Activated T-helper 1 cell treated with anti-CD3 and anti-CD28 coated beads, Interleukin-2, amount 50 U/mL, for 16 hours (primary cell): ENCODE data around the gene SLC6A8.
"Not testable (repeated sequence)": the region's sequence is repeated elsewhere in the genome, so short reads cannot be mapped to it uniquely, and the experiment has no call there.

ENCODE experiments used
- DNase-seq, 2 donors: peaks; one replicate each; pipeline ENCODE4 v3.0.0-alpha.2; 2020; ENCODE audit warnings: low read depth in 1 of 2, low spot score in 1 of 2

SLC6A8 gene

DNA sequence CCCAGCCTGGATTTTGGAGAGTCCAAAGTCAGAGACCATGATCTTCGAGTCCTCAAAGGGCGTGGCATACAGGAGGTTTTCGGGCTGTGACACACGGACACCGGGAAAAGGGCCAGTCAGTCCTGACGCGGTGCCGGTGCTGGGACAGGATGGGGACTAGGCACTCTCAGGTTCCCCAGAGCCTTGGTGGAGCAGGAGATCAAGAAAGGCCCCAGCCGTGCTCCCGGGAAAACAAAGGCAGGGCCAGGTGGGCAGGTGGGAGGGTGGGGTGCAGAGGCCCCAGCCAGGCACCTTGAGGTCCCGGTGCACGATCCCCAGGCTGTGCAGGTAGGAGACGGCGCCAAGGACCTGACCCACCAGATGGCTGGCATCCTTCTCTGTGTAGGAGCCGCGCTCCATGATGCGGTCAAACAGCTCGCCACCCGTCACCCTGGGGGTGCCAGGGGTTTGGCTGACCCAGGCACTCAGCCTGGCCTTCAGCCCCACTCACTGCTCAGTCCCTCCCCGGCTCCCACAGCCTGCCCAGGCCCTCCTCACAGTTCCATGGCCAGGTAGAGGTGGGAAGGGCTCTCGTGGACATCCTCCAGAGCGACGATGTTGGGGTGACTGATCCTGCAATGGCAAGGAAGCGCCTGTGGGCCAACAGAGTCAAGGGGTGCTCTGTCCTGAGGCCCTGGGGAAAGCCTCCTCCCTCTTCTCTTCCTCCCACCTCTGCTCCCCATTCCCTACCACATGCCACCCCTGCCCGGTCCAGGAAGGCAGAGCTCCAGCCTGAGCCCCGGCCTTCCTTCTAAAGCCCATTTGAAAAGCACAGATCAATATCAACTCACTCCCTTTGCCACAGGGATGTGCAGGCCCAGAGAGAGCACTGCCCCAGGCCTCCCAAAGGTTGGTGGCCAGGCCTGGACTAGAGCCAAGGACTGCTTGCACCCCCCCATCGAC lies 15.9 kb upstream of the SLC6A8 start:
- DNase-seq, result no peak

DNA sequence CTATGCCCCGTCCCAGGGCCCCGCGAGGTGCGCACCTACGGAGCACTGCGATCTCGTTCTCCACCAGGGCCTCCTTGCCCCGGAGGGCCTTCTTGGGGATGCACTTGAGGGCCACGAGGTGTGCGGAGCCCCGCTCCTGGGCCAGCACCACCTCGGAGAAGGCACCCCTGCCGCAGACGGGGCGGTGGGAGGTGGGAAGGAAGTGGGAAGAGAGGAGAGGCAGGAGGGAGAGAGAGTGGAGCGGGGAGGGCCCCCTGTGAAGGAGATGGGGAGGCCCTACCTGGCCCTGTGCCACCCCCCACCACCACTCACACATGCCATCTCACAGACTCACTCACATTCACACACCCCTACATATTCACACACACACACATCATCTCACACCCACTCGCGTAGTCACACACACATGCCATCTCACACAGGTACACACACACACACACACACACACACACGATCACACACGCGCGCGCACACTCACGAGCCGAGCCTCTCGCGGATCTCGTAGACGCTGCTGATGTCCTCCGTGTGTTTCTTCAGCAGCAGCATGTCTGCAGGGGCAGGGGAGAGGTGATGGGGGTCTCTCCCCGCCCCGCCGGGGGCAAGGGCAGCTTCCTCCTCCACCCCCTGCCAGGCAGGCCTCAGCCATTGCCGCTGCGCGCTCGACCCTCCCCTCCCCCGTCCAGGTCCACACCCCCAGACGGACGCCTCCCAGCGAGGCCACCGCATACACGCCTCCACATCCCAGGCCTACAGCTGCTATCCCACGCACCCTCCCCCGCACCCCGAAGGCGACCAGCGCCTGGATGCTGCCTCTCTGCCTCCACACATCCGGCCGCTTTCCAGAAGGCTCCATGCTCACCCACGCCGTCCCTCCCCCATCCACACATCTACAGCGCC lies 14.9 kb upstream of the SLC6A8 start:
- DNase-seq, result no peak

DNA sequence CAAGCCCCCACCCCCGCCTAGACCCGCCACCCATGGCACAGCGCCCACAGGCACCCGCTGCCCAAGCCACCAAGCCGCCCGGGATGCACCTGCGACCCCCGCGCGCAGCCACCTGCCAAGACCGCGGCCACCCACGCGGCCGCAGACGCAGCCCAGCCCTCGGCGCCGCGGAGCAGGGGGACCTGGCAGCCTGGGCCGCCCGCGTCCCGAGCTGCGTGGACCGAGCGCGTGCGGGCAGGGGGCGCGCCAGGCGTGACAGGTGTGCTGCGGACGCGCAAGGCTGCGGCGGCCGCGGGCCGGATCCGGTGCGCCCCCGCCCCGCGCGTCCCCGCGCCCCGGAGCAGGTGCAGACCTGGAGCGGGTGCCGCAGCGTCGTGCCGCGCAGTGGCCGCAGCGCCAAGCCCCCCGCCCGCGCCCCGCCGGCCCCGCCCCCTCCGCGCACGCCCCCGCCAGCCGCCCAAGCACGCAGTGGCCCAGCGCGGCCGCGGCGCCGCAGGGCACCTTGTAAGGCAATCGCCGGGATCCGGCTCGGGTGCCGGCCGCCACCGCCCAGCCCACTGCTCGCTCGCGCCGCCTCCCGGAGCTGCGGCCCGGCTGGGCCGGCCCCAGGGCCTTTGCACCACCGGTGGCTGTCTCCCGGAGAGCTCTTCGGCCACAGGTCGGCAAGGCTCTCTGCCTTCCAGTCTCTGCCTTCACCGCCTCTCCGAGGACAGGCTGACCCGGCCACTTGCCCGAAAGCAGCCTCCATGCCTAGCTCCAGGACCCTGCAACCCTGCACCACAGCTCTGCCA lies 14.1 kb upstream of the SLC6A8 start, which contains the start of gene PNCK:
PNCK (minus strand) TSS at position 386 of the 791 bp plus-strand sequence. CDS start 737 bp downstream, outside the sequence.
- no peak for DNase-seq

DNA sequence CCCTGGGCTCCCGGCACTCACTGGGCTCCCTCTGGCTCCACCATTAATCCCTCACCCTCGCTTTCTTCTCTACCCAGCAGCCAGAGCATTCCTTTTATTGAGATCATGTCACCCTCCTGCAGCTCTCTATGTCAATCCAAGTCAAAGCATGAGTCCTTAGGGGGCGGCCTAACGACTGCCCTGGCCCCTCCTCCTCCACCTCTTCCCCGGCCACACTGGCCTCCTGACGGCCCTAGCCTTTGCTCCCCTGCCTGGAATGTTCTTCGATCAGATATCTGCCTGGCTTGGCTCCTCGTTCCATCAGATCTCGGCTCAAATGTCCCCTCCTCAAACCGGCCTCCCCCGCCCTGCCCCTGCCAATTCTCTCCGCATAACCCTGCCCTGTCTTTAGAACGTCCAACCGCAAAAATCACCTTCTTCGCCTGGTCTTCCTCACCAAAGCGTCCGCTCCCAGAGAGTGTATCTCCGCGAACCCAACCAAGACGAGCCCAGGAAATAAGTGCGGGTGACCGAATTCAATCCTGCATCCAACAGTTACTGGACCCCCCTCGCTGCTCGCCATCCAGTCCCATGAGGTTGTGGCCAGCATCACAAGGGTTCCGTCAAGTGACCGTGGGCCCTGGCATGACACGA lies 13.4 kb upstream of the SLC6A8 start:
- DNase-seq, result no peak

DNA sequence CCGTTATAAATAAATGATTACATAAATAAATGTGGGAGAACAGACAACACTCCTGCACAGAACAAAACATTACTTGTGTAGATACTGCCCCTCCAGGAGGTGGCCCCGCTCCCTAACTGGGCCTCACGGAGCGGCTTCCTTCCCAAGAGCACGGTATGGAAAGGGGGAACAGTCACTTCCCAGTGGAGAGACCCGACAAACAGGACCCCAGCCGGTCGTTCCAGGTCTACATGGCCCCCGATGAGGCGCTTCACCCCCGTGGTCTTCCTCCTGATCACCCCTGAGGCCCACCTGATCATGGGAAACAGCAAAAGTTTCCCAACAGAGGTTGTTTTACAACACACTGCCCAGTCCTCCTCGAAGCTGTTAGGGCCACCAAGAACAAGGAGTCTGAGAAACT lies 6.6 kb upstream of the SLC6A8 start:
- DNase-seq, result no peak

DNA sequence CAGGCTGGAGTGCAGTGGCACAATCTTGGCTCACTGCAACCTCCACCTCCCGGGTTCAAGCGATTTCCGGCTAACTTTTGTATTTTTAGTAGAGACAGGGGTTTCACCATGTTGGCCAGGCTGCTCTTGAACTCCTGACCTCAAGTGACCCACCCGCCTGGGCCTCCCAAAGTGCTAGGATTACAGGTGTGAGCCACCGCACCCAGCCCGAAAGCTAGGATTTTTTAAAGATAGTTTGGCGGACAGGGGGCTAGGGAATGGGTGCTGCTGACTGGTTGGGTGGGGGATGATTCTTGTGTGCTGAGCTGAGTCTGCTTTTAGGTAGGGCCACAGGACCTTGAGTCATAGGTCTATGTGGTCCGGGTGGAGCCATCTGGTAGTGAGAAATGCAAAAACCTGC lies 4.2 kb upstream of the SLC6A8 start:
- DNase-seq, result not testable (repeated sequence)

DNA sequence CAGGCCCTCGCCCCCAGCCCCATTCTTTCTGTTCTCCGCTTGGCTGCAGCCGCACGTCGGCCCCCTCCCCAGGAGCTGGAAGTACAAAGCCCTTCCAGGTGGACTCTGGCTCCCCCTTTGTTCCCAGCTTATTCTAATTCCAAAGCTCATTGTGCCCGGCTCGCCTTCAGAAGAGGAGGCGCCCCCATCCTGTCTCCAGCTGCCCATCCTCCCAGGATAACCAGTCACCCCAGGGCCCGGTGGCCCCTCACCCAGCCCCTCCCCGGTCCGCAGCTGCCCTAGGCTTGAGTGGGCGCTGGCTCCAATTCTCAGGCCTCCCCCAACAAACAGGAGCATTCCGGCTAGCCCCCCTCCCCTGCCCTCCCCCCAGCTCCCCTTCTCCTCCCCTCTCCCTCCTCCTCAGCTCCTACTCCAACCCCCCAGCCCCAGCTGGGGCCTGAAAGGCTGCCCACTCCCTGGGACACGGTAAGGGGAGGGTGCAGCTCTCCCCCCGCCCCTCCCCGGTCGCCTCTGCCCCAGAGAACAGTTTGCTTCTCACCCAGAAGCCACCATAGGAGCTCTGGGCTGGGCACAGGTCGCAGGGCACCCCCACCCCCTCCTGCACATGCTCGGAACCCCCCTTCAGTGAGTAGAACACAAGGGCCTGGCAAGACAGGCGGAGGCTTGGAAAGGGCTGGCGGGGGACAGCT lies 3.1 kb upstream of the SLC6A8 start:
- no peak for DNase-seq

DNA sequence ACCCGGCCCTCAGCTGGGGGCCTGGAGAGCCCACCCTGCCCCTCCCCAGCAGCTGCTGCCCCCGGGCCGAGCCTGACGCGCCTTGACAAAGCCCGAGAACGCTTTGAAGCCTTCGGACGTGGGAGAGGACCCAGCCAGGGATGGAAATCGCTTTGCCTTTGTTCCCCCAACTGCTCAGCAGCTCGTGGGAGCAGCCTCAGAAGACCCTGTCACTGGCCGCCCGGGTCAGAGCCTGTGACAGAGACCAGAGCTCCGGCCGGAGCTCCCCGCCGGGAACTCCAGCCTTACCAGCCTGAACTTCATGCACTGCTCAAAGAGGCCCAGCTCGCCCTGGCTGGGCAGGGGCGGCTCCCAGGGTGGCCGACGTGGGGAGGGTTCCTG lies 2.6 kb upstream of the SLC6A8 start:
- no peak for DNase-seq

DNA sequence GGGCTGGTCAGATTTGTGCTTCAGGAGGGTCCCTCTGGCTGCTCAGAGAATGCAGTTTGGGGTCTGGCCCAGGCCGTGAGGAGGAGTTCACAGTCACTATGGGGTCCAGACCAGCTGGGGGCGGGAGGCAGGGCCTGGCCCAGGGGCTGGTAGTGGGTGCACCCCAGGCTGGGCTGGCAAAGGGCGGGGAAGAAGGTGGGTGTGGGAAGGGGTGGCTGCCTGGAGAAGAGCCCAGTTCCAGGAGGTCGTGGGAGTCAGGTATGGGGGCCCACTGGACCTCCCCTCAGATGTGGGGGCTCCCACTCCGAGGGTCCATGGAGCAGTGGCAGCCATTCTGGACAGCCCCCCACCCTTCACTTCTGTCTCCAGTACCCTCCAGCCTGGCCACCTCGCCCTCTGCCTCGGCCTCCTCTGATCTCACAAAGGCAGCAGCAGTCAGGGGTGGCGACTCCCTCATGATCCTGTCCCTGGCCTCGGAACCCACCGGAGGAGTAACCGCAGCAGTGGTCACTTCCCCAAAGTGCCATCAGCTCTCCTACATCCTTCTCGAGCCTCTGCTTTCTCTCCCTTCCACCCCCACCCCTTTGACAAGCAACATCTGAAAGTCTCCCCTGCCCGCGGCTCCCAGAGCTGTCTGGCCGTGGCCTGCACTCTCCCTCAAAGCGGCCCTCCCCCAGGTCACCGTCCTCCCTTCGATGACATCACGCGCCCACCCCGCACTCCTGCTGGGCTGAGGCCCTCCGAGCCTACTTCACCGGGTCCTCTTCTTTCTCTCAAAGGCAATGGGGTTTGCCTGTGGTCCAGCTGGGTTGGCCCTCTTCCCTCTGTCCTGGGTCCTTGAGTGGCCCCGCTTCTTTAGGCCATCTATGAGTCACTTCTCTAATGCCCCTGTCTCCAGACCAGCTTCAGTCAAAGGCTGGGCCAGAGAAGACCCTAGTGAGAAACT lies 1.7 kb upstream of the SLC6A8 start:
- no peak for DNase-seq

DNA sequence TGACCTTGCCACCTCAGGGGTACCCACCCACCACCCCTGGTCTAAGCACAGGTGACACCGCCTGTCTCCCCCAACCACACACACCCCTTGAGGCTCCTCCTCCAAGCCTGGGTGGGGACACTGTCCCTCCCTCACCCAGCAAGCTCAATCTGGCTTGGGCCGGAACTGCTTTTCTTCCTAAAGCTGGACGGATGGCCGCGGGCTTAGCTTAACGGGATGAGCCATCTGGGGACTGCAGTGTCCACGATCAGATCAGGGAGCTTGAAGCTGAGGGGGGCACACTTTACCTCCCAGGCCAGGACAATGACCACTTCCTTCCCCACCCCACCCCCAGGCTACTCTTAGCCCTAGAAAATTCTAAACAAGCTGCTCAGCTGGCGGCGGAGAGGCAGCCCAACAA lies 1.0 kb upstream of the SLC6A8 start:
- no peak for DNase-seq

DNA sequence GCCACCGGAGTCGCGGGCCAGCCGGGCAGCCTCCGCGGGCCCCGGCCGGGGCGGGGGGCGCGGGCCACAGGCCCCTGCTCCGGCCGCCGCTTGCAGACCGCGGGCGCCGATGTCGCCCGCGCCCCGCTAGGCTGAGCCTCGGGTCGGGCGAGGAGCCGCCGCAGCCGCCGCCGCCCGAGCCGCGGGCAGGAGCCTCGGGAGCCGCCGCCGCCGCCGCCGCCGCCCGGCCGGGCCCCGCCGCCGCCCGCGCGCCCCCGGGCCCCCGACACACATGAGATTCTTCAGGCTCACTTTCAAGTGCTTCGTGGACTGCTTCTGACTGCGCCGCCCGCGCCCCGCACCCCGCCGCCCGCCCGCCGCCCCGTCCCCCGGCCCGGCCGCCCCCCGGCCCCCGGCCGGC lies 345 bp downstream of the SLC6A8 start:
- DNase-seq, result no peak

DNA sequence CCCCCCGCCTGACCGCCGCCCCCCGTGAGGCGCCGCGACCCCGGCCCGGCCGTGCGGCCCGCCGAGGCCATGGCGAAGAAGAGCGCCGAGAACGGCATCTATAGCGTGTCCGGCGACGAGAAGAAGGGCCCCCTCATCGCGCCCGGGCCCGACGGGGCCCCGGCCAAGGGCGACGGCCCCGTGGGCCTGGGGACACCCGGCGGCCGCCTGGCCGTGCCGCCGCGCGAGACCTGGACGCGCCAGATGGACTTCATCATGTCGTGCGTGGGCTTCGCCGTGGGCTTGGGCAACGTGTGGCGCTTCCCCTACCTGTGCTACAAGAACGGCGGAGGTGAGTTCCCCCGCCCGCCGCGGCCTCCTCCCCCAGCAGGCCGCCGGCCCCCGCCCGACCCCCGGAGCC lies 780 bp downstream of the SLC6A8 start:
- no peak for DNase-seq

DNA sequence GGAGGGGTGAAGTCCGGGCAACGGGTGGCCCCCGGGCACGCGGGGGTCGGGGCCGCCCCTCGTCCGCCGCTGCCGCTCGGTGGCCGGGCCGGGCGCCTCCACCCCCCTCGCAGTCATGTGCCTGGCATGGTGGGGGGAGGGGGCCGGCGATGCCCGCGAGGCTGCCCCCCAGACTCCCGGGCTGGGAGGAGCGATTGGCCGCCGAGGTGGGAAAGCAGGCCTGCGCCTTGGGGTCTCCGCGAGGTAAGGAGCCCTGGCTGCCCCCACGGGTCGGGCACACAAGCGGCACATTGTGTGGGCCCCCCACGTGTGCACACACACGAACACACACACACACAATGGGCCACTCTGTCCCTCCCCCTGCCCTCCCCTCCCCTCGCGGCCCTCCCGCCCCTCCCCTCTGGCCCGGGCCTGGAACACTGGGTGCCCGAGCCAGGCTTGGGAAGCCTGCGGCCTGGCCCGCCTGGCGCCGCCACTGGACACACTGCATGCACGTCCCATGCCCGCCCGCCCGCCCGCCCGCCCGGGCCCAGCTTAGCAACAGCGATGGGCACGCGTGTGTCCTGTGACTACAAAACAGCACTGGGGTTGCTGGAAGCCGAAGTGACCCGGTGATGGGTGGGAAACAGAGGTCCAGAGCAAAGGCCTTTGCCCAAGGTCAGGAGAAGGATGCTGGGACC lies 1.3 kb downstream of the SLC6A8 start:
- no peak for DNase-seq

DNA sequence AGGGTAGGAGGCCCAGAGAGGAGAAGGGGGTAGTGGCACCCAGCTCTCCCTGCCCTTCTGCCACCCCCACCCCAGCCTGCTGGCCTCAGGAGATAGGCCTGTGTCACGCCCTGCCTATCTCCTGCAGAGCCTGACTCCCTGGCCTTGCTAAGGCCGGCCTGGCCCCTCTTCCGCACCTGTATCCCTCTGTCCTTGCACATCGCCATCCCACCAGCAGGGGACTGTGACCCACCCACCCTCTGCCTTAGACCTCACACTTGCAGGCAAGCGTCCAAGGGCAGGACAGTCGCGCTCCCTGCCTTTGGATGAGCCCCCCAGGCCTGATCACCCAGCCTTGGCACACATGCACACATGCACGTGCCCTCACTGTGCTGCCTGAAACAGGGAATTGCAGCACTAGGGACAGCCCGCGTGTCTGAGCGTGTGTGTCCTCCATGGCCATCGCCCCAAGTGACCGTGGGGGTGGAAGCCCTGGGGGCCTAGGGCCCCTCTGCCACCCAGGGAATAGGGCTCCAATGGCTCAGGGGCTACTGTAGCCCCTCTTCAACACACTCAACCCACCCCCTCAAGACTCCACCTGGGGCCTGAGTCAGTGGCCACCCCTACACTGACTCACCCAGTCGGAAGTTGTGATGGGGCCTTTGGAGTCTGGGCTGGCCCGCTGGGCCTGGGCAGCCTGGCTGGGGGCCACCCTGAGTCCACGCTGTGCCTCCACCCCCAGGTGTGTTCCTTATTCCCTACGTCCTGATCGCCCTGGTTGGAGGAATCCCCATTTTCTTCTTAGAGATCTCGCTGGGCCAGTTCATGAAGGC lies 2.1 kb downstream of the SLC6A8 start:
- DNase-seq, result no peak

DNA sequence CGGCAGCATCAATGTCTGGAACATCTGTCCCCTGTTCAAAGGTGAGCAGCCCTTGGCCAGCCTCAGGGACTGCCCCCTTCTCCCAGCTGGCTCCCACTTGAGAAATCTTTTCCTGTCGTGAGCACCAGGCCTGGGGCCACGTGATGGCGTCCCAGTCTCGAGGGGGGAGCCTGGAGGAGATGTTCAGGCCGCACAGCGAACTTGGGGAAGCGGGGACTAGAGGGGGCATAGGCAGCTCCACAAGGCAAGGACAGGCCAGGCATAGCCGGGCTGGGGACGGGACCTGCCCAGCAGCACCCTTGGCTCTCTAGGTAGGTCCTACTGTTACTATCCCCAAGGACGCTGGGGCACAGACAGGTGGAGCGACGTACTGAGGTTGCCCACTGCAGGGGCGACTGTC lies 2.7 kb downstream of the SLC6A8 start:
- no peak for DNase-seq

DNA sequence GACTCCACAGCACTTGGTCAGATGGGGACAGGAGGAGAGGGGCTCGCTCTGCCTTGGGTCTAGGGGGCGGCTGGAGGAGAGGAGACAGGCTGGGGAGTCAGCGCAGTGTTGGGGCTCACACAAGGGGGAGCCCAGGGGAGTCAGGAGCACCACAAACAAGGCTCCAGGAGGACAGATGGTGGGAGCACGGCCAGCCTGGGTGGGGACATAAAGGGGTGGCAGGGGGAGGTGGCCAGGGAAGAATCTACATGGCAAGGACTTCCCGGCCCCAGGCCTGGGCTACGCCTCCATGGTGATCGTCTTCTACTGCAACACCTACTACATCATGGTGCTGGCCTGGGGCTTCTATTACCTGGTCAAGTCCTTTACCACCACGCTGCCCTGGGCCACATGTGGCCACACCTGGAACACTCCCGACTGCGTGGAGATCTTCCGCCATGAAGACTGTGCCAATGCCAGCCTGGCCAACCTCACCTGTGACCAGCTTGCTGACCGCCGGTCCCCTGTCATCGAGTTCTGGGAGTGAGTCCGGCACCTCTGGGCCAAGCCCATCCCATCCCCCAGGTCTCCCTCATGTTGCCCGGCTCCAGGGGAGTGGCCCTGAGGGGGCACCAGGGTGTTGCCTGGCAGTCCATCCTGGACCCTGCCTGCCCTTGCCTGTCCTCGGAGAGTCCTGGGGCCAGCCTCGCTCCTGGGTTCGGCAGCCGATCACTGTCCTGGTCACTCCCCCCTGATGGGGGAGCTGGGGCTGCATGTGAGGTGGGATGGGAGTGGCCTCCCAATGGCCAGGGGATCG lies 3.5 kb downstream of the SLC6A8 start:
- DNase-seq, result not testable (repeated sequence)

DNA sequence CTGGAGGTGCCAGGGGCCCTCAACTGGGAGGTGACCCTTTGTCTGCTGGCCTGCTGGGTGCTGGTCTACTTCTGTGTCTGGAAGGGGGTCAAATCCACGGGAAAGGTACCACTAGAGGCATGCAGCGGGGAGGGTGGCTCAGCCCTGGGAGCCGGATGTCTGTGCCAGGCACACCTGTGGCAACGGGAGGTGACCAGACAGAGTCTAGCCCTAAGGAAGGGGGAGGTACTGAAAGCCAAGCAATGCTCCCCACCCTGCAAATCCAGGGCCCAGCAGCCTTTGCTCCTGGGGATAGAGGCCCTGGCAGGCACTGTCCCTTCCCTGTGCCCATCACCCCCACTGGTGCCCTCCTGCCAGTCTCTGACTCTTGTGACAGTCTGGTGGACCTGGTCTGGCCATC lies 4.3 kb downstream of the SLC6A8 start:
- DNase-seq, result no peak
